SK-N-SH treated with all-trans-retinoic acid at 6 μM for 48 hours (cell line): ENCODE measurements around the gene KRTAP10-7.
"Not testable (repeated sequence)": the region's sequence is repeated elsewhere in the genome, so short reads cannot be mapped to it uniquely, and the experiment has no call there.

Experiments used
- ATAC-seq: fragments of 200-7000 bp; cut with Tn5 transposase; 3 replicates; pipeline ENCODE4 v1.9.1; 2020; ENCODE audit warnings: mild to moderate bottlenecking, moderate library complexity
- ARNTL ChIP-seq: fragments of 450-650 bp; formaldehyde crosslinking; IDR thresholded peaks from 2 replicates; pipeline ENCODE4 v1.5.0; 2020; ENCODE audit warnings: low read depth, mild to moderate bottlenecking, moderate library complexity, borderline replicate concordance
- BACH2 ChIP-seq: fragments of 250-450 bp; sonication (Bioruptor Pico); IDR thresholded peaks from 2 replicates; pipeline ENCODE4 v1.9.0; 2021; ENCODE audit warnings: mild to moderate bottlenecking, borderline replicate concordance
- CSDC2 ChIP-seq: fragments of 250-450 bp; sonication (Bioruptor Pico); IDR thresholded peaks from 2 replicates; pipeline ENCODE4 v1.5.0; 2020; ENCODE audit warnings: mild to moderate bottlenecking, moderate library complexity
- GLIS3 ChIP-seq: fragments of 250-450 bp; sonication (Bioruptor Pico); IDR thresholded peaks from 2 replicates; pipeline ENCODE4 v1.5.0; 2020; ENCODE audit warnings: mild to moderate bottlenecking, moderate library complexity
- OSR1 ChIP-seq: fragments of 250-450 bp; sonication (Bioruptor Pico); IDR thresholded peaks from 2 replicates; pipeline ENCODE4 v1.8.0; 2022; ENCODE audit warnings: moderate library complexity, mild to moderate bottlenecking, inconsistent platforms
- PPARA ChIP-seq: fragments of 250-450 bp; sonication (Bioruptor Pico); IDR thresholded peaks from 2 replicates; pipeline ENCODE4 v1.5.0; 2020; ENCODE audit warnings: mild to moderate bottlenecking, borderline replicate concordance
- RARB ChIP-seq: fragments of 250-450 bp; sonication (Bioruptor Pico); IDR thresholded peaks from 2 replicates; pipeline ENCODE4 v1.8.0; 2021; ENCODE audit warnings: mild to moderate bottlenecking, moderate library complexity
- SNAI2 ChIP-seq: fragments of 250-450 bp; sonication (Bioruptor Pico); IDR thresholded peaks from 2 replicates; pipeline ENCODE4 v1.5.0; 2020; ENCODE audit warnings: mild to moderate bottlenecking, moderate library complexity
- TCF4 ChIP-seq: fragments of 250-450 bp; sonication (Bioruptor Pico); IDR thresholded peaks from 2 replicates; pipeline ENCODE4 v1.8.0; 2021; ENCODE audit warnings: mild to moderate bottlenecking, moderate library complexity, borderline replicate concordance
- TOX ChIP-seq: fragments of 250-450 bp; sonication (Bioruptor Pico); IDR thresholded peaks from 2 replicates; pipeline ENCODE4 v1.8.0; 2021; ENCODE audit warnings: mild to moderate bottlenecking, moderate library complexity, borderline replicate concordance
- ZC3H10 ChIP-seq: fragments of 250-450 bp; sonication (Bioruptor Pico); IDR thresholded peaks from 2 replicates; pipeline ENCODE4 v1.5.1; 2021; ENCODE audit warnings: mild to moderate bottlenecking, moderate library complexity
- ZFP3 ChIP-seq: fragments of 250-450 bp; sonication (Bioruptor Pico); IDR thresholded peaks from 2 replicates; pipeline ENCODE4 v1.5.0; 2020; ENCODE audit warnings: mild to moderate bottlenecking, moderate library complexity
- ZFP30 ChIP-seq: fragments of 450-650 bp; formaldehyde crosslinking; IDR thresholded peaks from 2 replicates; pipeline ENCODE4 v1.5.0; 2022; ENCODE audit warnings: mild to moderate bottlenecking, moderate library complexity
- ZNF565 ChIP-seq: fragments of 450-650 bp; formaldehyde crosslinking; conservative IDR thresholded peaks from 2 replicates; pipeline ENCODE4 v1.5.0; 2020; ENCODE audit warnings: low read depth, mild to moderate bottlenecking, moderate library complexity
- ZNF70 ChIP-seq: fragments of 450-650 bp; formaldehyde crosslinking; IDR thresholded peaks from 2 replicates; pipeline ENCODE4 v1.5.0; 2020; ENCODE audit warnings: mild to moderate bottlenecking, moderate library complexity
- TF ChIP-seq, protein P1 (sequence below): fragments of 250-450 bp; sonication (Bioruptor Pico); IDR thresholded peaks from 2 replicates; pipeline ENCODE4 v1.5.1; 2020; ENCODE audit warnings: low read depth, mild to moderate bottlenecking, moderate library complexity
- TF ChIP-seq, protein P2 (sequence below): fragments of 250-450 bp; sonication (Bioruptor Pico); IDR thresholded peaks from 2 replicates; pipeline ENCODE4 v1.8.0; 2021; ENCODE audit warnings: low read depth, mild to moderate bottlenecking, moderate library complexity, borderline replicate concordance
- TF ChIP-seq, protein P3 (sequence below): fragments of 250-450 bp; sonication (Bioruptor Pico); IDR thresholded peaks from 2 replicates; pipeline ENCODE4 v1.5.1; 2021; ENCODE audit warnings: mild to moderate bottlenecking, moderate library complexity
- TF ChIP-seq, protein P4 (sequence below): fragments of 250-450 bp; sonication (Bioruptor Pico); IDR thresholded peaks from 2 replicates; pipeline ENCODE4 v1.5.0; 2020; ENCODE audit warnings: mild to moderate bottlenecking, moderate library complexity

The KRTAP10-7 gene

DNA sequence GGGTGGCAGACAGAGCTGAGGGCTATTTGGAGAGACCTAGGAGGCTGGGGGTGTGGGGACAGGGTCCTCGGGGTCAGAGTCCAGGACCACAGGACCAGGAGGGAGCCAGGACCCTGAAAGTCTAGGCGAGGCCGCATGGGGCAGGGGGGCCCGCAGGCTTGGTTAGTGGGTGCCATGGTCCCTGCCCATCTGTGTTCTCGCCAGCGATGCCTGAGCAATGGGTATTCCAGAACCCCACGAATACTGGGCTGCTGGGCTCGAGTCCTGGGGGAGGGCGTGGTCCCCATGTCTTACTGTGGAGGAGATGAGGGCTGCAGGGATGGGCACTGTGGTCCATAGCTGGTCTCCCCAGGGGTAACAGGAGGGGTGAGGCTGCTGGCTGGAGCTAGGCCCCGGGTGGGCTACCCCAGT lies 10.1 kb upstream of the KRTAP10-7 start:
- ATAC-seq: no peak
- TF ChIP-seq, protein P1, sequence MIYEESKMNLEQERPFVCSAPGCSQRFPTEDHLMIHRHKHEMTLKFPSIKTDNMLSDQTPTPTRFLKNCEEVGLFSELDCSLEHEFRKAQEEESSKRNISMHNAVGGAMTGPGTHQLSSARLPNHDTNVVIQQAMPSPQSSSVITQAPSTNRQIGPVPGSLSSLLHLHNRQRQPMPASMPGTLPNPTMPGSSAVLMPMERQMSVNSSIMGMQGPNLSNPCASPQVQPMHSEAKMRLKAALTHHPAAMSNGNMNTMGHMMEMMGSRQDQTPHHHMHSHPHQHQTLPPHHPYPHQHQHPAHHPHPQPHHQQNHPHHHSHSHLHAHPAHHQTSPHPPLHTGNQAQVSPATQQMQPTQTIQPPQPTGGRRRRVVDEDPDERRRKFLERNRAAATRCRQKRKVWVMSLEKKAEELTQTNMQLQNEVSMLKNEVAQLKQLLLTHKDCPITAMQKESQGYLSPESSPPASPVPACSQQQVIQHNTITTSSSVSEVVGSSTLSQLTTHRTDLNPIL (CRISPR knock-in tag): no peak
- no peak for TF ChIP-seq ZFP30
- TF ChIP-seq, protein P2, sequence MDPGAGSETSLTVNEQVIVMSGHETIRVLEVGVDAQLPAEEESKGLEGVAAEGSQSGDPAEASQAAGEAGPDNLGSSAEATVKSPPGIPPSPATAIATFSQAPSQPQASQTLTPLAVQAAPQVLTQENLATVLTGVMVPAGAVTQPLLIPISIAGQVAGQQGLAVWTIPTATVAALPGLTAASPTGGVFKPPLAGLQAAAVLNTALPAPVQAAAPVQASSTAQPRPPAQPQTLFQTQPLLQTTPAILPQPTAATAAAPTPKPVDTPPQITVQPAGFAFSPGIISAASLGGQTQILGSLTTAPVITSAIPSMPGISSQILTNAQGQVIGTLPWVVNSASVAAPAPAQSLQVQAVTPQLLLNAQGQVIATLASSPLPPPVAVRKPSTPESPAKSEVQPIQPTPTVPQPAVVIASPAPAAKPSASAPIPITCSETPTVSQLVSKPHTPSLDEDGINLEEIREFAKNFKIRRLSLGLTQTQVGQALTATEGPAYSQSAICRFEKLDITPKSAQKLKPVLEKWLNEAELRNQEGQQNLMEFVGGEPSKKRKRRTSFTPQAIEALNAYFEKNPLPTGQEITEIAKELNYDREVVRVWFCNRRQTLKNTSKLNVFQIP (CRISPR knock-in tag): no peak
- no peak for TF ChIP-seq GLIS3
- no peak for TF ChIP-seq ZNF565 (CRISPR knock-in tag)
- no peak for TF ChIP-seq RARB (CRISPR knock-in tag)
- TF ChIP-seq PPARA: no peak
- no peak for TF ChIP-seq ZFP3
- TF ChIP-seq, protein P3, sequence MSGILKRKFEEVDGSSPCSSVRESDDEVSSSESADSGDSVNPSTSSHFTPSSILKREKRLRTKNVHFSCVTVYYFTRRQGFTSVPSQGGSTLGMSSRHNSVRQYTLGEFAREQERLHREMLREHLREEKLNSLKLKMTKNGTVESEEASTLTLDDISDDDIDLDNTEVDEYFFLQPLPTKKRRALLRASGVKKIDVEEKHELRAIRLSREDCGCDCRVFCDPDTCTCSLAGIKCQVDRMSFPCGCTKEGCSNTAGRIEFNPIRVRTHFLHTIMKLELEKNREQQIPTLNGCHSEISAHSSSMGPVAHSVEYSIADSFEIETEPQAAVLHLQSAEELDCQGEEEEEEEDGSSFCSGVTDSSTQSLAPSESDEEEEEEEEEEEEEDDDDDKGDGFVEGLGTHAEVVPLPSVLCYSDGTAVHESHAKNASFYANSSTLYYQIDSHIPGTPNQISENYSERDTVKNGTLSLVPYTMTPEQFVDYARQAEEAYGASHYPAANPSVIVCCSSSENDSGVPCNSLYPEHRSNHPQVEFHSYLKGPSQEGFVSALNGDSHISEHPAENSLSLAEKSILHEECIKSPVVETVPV (CRISPR knock-in tag): no peak
- no peak for TF ChIP-seq TCF4 (CRISPR knock-in tag)
- TF ChIP-seq, protein P4, sequence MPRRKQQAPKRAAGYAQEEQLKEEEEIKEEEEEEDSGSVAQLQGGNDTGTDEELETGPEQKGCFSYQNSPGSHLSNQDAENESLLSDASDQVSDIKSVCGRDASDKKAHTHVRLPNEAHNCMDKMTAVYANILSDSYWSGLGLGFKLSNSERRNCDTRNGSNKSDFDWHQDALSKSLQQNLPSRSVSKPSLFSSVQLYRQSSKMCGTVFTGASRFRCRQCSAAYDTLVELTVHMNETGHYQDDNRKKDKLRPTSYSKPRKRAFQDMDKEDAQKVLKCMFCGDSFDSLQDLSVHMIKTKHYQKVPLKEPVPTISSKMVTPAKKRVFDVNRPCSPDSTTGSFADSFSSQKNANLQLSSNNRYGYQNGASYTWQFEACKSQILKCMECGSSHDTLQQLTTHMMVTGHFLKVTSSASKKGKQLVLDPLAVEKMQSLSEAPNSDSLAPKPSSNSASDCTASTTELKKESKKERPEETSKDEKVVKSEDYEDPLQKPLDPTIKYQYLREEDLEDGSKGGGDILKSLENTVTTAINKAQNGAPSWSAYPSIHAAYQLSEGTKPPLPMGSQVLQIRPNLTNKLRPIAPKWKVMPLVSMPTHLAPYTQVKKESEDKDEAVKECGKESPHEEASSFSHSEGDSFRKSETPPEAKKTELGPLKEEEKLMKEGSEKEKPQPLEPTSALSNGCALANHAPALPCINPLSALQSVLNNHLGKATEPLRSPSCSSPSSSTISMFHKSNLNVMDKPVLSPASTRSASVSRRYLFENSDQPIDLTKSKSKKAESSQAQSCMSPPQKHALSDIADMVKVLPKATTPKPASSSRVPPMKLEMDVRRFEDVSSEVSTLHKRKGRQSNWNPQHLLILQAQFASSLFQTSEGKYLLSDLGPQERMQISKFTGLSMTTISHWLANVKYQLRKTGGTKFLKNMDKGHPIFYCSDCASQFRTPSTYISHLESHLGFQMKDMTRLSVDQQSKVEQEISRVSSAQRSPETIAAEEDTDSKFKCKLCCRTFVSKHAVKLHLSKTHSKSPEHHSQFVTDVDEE (CRISPR knock-in tag): no peak
- no peak for TF ChIP-seq BACH2 (CRISPR knock-in tag)
- TF ChIP-seq SNAI2 (CRISPR knock-in tag): no peak
- TF ChIP-seq ARNTL (CRISPR knock-in tag): no peak
- no peak for TF ChIP-seq ZNF70 (CRISPR knock-in tag)
- no peak for TF ChIP-seq CSDC2 (CRISPR knock-in tag)
- TF ChIP-seq, all 23 proteins: peak for 0

DNA sequence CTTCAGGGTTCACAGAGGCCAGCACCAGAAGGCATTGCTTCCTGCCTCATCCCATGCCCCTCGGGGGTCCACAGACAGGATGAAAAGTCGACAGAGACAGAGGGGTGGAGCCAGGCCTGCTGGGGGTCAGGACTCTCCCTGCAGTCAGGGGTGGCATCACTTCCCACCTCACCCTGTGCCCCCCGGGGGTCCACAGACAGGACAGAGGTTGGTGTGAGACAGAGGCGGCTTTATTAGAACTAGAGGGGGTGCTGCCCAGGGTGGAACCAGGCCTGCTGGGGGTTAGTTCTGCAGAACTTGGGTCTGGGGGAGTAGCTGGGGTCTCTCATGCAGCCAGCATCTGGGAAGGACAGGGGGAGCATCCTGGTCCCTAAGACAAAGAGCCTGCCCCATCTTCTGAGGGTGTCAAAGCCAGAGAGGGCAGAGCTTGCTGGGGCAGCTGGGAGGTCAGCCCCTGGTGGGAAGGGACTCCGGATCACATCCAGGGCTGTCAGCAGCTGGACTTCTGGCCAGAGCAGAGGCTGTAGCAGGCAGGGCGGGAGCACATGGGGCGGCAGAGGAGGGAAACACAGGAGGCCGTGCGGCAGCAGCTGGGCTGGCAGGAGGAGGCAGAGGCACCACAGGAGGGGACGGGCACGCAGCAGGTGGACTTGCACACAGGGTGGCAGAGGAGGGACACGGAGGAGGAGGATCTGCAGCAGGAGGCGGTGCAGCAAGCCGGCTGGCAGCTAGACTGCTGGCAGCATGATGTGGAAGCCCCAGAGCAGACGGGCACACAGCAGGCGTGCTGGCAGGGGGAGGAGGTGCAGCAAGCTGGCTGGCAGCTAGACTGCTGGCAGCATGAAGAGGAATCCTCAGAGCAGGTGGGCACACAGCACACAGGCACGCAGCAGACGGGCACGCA lies 9.2 kb upstream of the KRTAP10-7 start:
- not testable (repeated sequence) for ATAC-seq

DNA sequence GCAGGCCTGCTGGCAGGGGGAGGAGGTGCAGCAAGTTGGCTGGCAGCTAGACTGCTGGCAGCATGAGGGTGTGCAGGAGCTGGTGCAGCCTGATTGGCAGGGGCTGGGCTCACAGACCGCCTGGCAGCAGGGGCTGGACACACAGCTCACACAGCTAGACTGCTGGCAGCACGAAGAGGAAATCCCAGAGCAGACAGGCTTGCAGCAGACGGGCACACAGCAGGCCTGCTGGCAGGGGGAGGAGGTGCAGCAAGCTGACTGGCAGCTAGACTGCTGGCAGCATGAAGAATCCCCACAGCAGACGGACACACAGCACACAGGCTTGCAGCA lies 8.6 kb upstream of the KRTAP10-7 start:
- ATAC-seq: not testable (repeated sequence)

DNA sequence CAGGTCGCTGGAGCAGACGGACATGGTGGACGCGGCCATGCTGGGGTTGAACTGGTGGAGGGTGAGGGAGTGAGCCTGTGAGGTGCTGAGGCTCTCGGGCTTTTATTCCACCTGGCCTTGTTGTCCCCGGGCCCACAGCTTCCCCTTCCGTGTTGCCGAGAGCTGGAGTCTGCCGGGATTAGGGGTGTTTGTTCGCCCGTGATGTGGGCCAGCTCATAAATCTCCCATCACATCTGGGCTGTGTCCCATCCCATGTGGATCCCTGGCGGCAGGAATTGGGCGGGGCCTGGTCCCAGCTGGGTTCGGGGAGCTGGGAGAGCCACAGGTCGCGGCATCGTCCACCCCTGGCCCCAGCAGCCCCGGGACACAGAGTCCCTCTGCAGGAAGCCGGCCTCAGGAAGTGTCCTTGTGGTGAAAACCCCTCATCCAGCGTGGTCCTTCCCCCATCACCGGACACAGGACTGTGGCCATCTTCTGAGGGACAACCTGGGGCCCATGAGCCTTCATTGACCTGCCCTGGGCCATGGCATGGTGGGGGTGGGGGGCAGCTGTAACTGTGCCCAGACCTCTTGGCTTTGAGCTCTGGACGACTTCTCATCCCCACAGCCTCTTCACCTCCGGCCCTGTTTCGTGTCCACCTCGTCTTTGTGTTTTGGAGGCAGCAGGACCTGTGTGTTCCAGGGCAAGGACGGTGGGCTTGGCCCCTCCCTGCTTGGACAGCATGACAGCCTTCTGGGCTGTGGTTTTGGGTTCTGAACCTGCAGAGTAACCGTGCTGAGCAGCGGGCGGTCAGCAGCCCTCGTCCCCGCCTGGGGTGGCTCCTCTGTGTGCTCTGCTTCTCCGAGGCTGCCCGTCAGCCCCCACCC lies 7.7 kb upstream of the KRTAP10-7 start, which contains the start of gene KRTAP10-6:
KRTAP10-6 (minus strand) TSS at position 60 of the 866 bp plus-strand sequence; CDS start at position 39, 21 bp downstream.
- no peak for ATAC-seq
- TF ChIP-seq ZFP3 (no peak), PPARA (no peak), ZFP30 (no peak), TOX (CRISPR knock-in tag) (no peak), GLIS3 (no peak), ZNF70 (CRISPR knock-in tag) (no peak), OSR1 (CRISPR knock-in tag) (no peak), ZC3H10 (no peak)
- TF ChIP-seq, protein P3 (CRISPR knock-in tag): no peak
- TF ChIP-seq, protein P2 (CRISPR knock-in tag): no peak
- TF ChIP-seq, protein P4 (CRISPR knock-in tag): no peak
